GM18505 (cell line): ENCODE measurements around the gene GADL1.

Experiments
- ATAC-seq: cut with Tn5 transposase; IDR thresholded peaks from one replicate; pipeline ENCODE4 v1.9.1; 2021; ENCODE audit not compliant: unreplicated experiment
- POLR2A ChIP-seq: IDR thresholded peaks from 4 replicates; pipeline ENCODE4 v1.6.1; 2011; ENCODE audit warnings: borderline replicate concordance; ENCODE audit not compliant: insufficient read depth, insufficient read length; ENCODE audit errors: extremely low read depth

The GADL1 gene

GRCh38 chr3:30774062-30774461 lies 120.4 kb downstream of the GADL1 start:
- no peak for TF ChIP-seq POLR2A
- no peak for ATAC-seq

GRCh38 chr3:30770387-30770786 lies 124.1 kb downstream of the GADL1 start:
- TF ChIP-seq POLR2A, result no peak
- no peak for ATAC-seq

- peak; percentile 52 for ATAC-seq
- TF ChIP-seq POLR2A, result no peak
Observed at GRCh38 chr3:30768703-30769550, 125.5 kb downstream of the GADL1 start.

GRCh38 chr3:30768046-30768445 lies 126.4 kb downstream of the GADL1 start:
- no peak for TF ChIP-seq POLR2A
- no peak for ATAC-seq

- ATAC-seq, result no peak
- TF ChIP-seq POLR2A, result no peak
Observed at GRCh38 chr3:30766522-30766921, 127.9 kb downstream of the GADL1 start.

GRCh38 chr3:30764891-30765290 lies 129.6 kb downstream of the GADL1 start:
- no peak for ATAC-seq
- TF ChIP-seq POLR2A, result no peak

- no peak for TF ChIP-seq POLR2A
- no peak for ATAC-seq
Observed at GRCh38 chr3:30764281-30764680, 130.2 kb downstream of the GADL1 start.

GRCh38 chr3:30761374-30761773 lies 133.1 kb downstream of the GADL1 start:
- no peak for TF ChIP-seq POLR2A
- ATAC-seq, result no peak

- TF ChIP-seq POLR2A, result no peak
- no peak for ATAC-seq
Observed at GRCh38 chr3:30760737-30761136, 133.7 kb downstream of the GADL1 start.

GRCh38 chr3:30760040-30760695 lies 134.3 kb downstream of the GADL1 start:
- TF ChIP-seq POLR2A, result no peak
- no peak for ATAC-seq

- no peak for ATAC-seq
- TF ChIP-seq POLR2A, result no peak
Observed at GRCh38 chr3:30756218-30756617, 138.2 kb downstream of the GADL1 start.

- ATAC-seq, result no peak
- TF ChIP-seq POLR2A, result no peak
Observed at GRCh38 chr3:30754426-30754825, 140.0 kb downstream of the GADL1 start.

- TF ChIP-seq POLR2A, result no peak
- ATAC-seq, result no peak
Observed at GRCh38 chr3:30753766-30754165, 140.7 kb downstream of the GADL1 start.

GRCh38 chr3:30752970-30753369 lies 141.5 kb downstream of the GADL1 start:
- no peak for ATAC-seq
- no peak for TF ChIP-seq POLR2A

GRCh38 chr3:30752491-30752890 lies 142.0 kb downstream of the GADL1 start:
- TF ChIP-seq POLR2A, result no peak
- ATAC-seq, result no peak

GRCh38 chr3:30751610-30752299 lies 142.7 kb downstream of the GADL1 start:
- TF ChIP-seq POLR2A, result no peak
- peak; percentile 51 for ATAC-seq
